HG03558 (cell line): ENCODE measurements around the gene WDR74.
"Not testable (repeated sequence)": the region's sequence is repeated elsewhere in the genome, so short reads cannot be mapped to it uniquely, and the experiment has no call there.

Experiments used
- ATAC-seq: cut with Tn5 transposase; IDR thresholded peaks from one replicate; pipeline ENCODE4 v1.9.1; 2021; ENCODE audit warnings: moderate number of reproducible peaks; ENCODE audit not compliant: unreplicated experiment; ENCODE audit errors: extremely low read depth

WDR74 gene

GRCh38 chr11:62860835-62861563 is 21.6 kb upstream of the WDR74 start:
- ATAC-seq: no peak

- not testable (repeated sequence) for ATAC-seq
Observed at GRCh38 chr11:62859281-62859703, 19.9 kb upstream of the WDR74 start.

GRCh38 chr11:62858201-62858600 is 18.8 kb upstream of the WDR74 start:
- ATAC-seq: no peak

GRCh38 chr11:62857541-62857982 is 18.2 kb upstream of the WDR74 start:
- ATAC-seq: no peak

GRCh38 chr11:62856333-62856895 is 17.0 kb upstream of the WDR74 start:
- ATAC-seq: no peak

- peak; percentile 74 for ATAC-seq
Observed at GRCh38 chr11:62855571-62856332, 16.4 kb upstream of the WDR74 start.

GRCh38 chr11:62854825-62855570 is 15.6 kb upstream of the WDR74 start:
- ATAC-seq: no peak

GRCh38 chr11:62854013-62854824 is 14.8 kb upstream of the WDR74 start:
- ATAC-seq: no peak

- no peak for ATAC-seq
Observed at GRCh38 chr11:62853279-62853965, 14.0 kb upstream of the WDR74 start.

- ATAC-seq: no peak
Observed at GRCh38 chr11:62852523-62853188, 13.3 kb upstream of the WDR74 start.

GRCh38 chr11:62851807-62852522 is 12.6 kb upstream of the WDR74 start:
- no peak for ATAC-seq

GRCh38 chr11:62850911-62851806 is 11.8 kb upstream of the WDR74 start:
- ATAC-seq: no peak

- ATAC-seq: no peak
Observed at GRCh38 chr11:62847767-62848314, 8.5 kb upstream of the WDR74 start.

- ATAC-seq: no peak
Observed at GRCh38 chr11:62846177-62846576, 6.8 kb upstream of the WDR74 start.

GRCh38 chr11:62844154-62844553 is 4.8 kb upstream of the WDR74 start:
- no peak for ATAC-seq

GRCh38 chr11:62843466-62843865 is 4.1 kb upstream of the WDR74 start:
- ATAC-seq: no peak

- not testable (repeated sequence) for ATAC-seq
Observed at GRCh38 chr11:62842891-62843290, 3.5 kb upstream of the WDR74 start.
